ENCODE measurements around the gene CLSTN3. TPM values are rescaled to one million over a fixed set of nuclear protein-coding genes. Genes with fewer than 3 reads are reported as not detected.

Gene CLSTN3
- total and polyA plus RNA-seq, 2 donors from 2014 or later: 33.0 to 64.2 TPM

DNA sequence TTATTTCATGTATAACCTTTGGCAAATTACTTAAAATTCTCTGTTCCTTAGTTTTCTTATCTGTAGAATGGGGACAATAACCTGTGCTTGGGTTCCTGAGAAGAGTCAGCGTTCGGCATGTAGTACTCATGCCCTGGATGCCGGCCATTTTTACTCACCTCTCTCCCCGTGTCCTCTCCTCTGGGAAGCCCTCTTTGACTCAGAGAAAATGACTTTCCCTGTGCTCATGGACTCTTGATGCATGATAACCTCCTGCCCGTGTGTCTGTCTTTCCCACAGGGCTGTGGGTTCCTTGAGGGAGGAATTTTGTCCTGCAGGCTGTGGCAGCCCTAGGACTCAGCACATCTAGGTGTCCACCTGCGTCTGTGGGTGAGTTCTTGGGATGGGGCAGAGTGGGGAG lies 15.3 kb upstream of the CLSTN3 start:
- peaks cover 0 to 4% (median 0%) of the 10 kb centered on the region in 3 donors for H3K36me3 ChIP-seq (ENCODE audit: control insufficient read depth in 2 of 3, insufficient read depth in 3 of 3, low read length in 3 of 3)
- H3K27me3 ChIP-seq (ENCODE audit: control insufficient read depth, insufficient read depth, low read length): no peaks in the 10 kb centered on the region
- peak in 1 of 5 donors; percentile 17 for DNase-seq
- no peak overlapping the region for H3K9ac ChIP-seq (ENCODE audit: low read length in 3 of 3)
- FAIRE-seq: no peak
- H3K27ac ChIP-seq (ENCODE audit: low read depth in 2 of 2, low read length in 2 of 2): no peak overlapping the region
- intact Hi-C loops (cut with DNase I): no loop called here
- peaks cover 0 to 2% (median 0%) of the 10 kb centered on the region in 3 donors for H3K4me1 ChIP-seq (ENCODE audit: control insufficient read depth in 2 of 3, insufficient read depth in 2 of 3, low read depth in 1 of 3, low read length in 3 of 3)
- H3K4me3 ChIP-seq (ENCODE audit: low read length in 3 of 3): no peak overlapping the region
- no peaks in the 10 kb centered on the region for H3K9me3 ChIP-seq (ENCODE audit: control insufficient read depth in 2 of 3, insufficient read depth in 1 of 3, low read length in 3 of 3)
- TF ChIP-seq, protein P1, sequence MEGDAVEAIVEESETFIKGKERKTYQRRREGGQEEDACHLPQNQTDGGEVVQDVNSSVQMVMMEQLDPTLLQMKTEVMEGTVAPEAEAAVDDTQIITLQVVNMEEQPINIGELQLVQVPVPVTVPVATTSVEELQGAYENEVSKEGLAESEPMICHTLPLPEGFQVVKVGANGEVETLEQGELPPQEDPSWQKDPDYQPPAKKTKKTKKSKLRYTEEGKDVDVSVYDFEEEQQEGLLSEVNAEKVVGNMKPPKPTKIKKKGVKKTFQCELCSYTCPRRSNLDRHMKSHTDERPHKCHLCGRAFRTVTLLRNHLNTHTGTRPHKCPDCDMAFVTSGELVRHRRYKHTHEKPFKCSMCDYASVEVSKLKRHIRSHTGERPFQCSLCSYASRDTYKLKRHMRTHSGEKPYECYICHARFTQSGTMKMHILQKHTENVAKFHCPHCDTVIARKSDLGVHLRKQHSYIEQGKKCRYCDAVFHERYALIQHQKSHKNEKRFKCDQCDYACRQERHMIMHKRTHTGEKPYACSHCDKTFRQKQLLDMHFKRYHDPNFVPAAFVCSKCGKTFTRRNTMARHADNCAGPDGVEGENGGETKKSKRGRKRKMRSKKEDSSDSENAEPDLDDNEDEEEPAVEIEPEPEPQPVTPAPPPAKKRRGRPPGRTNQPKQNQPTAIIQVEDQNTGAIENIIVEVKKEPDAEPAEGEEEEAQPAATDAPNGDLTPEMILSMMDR (IDR thresholded peaks at IDR 0.05; ENCODE audit: borderline replicate concordance, extremely low read depth, insufficient read depth): no peak

DNA sequence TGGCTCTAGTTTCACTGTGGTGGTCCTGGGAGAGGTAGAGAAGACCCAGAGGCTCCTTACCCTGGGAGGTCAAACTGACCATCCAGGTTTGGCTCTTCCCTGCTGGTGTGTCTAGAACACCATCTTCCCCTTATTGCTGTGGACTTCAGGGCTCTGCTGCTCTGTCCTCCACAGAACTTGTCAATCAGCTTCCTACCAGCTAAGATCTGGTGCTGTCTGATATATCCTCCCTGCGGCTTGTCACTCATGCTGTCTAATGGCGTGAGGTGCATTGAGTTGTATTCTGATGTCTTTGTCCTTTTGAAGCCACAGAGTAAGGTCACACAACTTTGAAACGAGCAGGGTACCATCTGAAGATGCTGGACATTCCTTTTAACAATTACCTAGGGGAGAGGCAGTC lies 14.0 kb upstream of the CLSTN3 start:
- H3K9ac ChIP-seq (ENCODE audit: low read length in 3 of 3): no peak overlapping the region
- intact Hi-C loops (cut with DNase I): no loop called here
- no peak for FAIRE-seq
- no peak overlapping the region for H3K4me3 ChIP-seq (ENCODE audit: low read length in 3 of 3)
- H3K27ac ChIP-seq (ENCODE audit: low read depth in 2 of 2, low read length in 2 of 2): no peak overlapping the region
- peaks cover 0 to 2% (median 0%) of the 10 kb centered on the region in 3 donors for H3K4me1 ChIP-seq (ENCODE audit: control insufficient read depth in 2 of 3, insufficient read depth in 2 of 3, low read depth in 1 of 3, low read length in 3 of 3)
- TF ChIP-seq, protein P1 (IDR thresholded peaks at IDR 0.05; ENCODE audit: borderline replicate concordance, extremely low read depth, insufficient read depth): no peak
- DNase-seq: peak in 1 of 5 donors; percentile 4
- no peaks in the 10 kb centered on the region for H3K9me3 ChIP-seq (ENCODE audit: control insufficient read depth in 2 of 3, insufficient read depth in 1 of 3, low read length in 3 of 3)
- no peaks in the 10 kb centered on the region for H3K27me3 ChIP-seq (ENCODE audit: control insufficient read depth, insufficient read depth, low read length)
- peaks cover 0 to 4% (median 0%) of the 10 kb centered on the region in 3 donors for H3K36me3 ChIP-seq (ENCODE audit: control insufficient read depth in 2 of 3, insufficient read depth in 3 of 3, low read length in 3 of 3)

GRCh38 chr12:7116916-7117315 lies 13.3 kb upstream of the CLSTN3 start:
- Histone ChIP-seq H3K4me3 (ENCODE audit: low read length in 3 of 3) (no peak overlapping the region), H3K27ac (ENCODE audit: low read depth in 2 of 2, low read length in 2 of 2) (no peak overlapping the region), H3K4me1 (ENCODE audit: control insufficient read depth in 2 of 3, insufficient read depth in 2 of 3, low read depth in 1 of 3, low read length in 3 of 3) (peaks cover 0 to 7% (median 0%) of the 10 kb centered on the region in 3 donors), H3K27me3 (ENCODE audit: control insufficient read depth, insufficient read depth, low read length) (no peaks in the 10 kb centered on the region), H3K9me3 (ENCODE audit: control insufficient read depth in 2 of 3, insufficient read depth in 1 of 3, low read length in 3 of 3) (no peaks in the 10 kb centered on the region), H3K36me3 (ENCODE audit: control insufficient read depth in 2 of 3, insufficient read depth in 3 of 3, low read length in 3 of 3) (peaks cover 0 to 4% (median 0%) of the 10 kb centered on the region in 3 donors), H3K9ac (ENCODE audit: low read length in 3 of 3) (no peak overlapping the region)
- DNase-seq: no peak
- intact Hi-C loops (cut with DNase I): no loop called here
- no peak for FAIRE-seq
- TF ChIP-seq, protein P1 (IDR thresholded peaks at IDR 0.05; ENCODE audit: borderline replicate concordance, extremely low read depth, insufficient read depth): no peak

DNA sequence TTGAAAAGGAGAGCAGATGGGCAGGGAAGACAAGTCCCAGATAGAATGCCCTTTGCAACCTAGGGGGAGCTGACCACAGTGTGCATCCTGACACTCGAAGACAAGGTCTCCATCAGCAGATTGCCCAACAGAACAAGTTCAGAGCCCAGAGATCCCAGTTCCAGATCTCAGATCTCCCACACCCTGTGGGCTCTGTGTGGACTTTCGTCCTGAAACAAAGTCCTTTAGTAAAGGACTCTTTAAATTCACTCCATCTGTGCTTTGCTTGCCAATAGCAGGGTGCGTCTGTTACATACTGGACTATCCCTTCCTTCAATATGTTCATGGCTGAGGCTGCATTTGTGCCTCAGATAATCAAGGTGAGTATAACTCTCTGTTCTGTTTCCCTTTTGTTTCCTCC lies 12.5 kb upstream of the CLSTN3 start:
- intact Hi-C loops (cut with DNase I): no loop called here
- H3K27ac ChIP-seq (ENCODE audit: low read depth in 2 of 2, low read length in 2 of 2): no peak overlapping the region
- H3K4me1 ChIP-seq (ENCODE audit: control insufficient read depth in 2 of 3, insufficient read depth in 2 of 3, low read depth in 1 of 3, low read length in 3 of 3): peaks cover 0 to 12% (median 6%) of the 10 kb centered on the region in 3 donors
- H3K9me3 ChIP-seq (ENCODE audit: control insufficient read depth in 2 of 3, insufficient read depth in 1 of 3, low read length in 3 of 3): no peaks in the 10 kb centered on the region
- no peak overlapping the region for H3K9ac ChIP-seq (ENCODE audit: low read length in 3 of 3)
- H3K36me3 ChIP-seq (ENCODE audit: control insufficient read depth in 2 of 3, insufficient read depth in 3 of 3, low read length in 3 of 3): peaks cover 0 to 4% (median 0%) of the 10 kb centered on the region in 3 donors
- DNase-seq (no peak), FAIRE-seq (no peak)
- TF ChIP-seq, protein P1 (IDR thresholded peaks at IDR 0.05; ENCODE audit: borderline replicate concordance, extremely low read depth, insufficient read depth): no peak
- no peak overlapping the region for H3K4me3 ChIP-seq (ENCODE audit: low read length in 3 of 3)
- no peaks in the 10 kb centered on the region for H3K27me3 ChIP-seq (ENCODE audit: control insufficient read depth, insufficient read depth, low read length)

Data from kidney (tissue), 14 donors.